NB4 (cell line): ENCODE measurements around the gene S100A1.
A peak's percentile ranks its signal among the peaks of the same experiment; 100 is the strongest.

ENCODE experiments used
- DNase-seq: peaks from one replicate; pipeline ENCODE4 v3.0.0; 2010; ENCODE audit warnings: low read depth
- H3K4me3 ChIP-seq: one replicate; pipeline ENCODE4 v1.5.1; 2011; ENCODE audit warnings: mild to moderate bottlenecking, low read depth, low read length, moderate library complexity
- MYC ChIP-seq: IDR thresholded peaks from 2 replicates; pipeline ENCODE4 v1.6.1; 2011; ENCODE audit warnings: low read depth, low read length
- POLR2A ChIP-seq: IDR thresholded peaks from 2 replicates; pipeline ENCODE4 v1.6.1; 2011; ENCODE audit warnings: mild to moderate bottlenecking; ENCODE audit not compliant: insufficient read length; ENCODE audit errors: extremely low read depth
- TF ChIP-seq, protein P1 (sequence below): IDR thresholded peaks from 2 replicates; pipeline ENCODE4 v1.6.1; 2011; ENCODE audit warnings: low read depth, low read length
- TF ChIP-seq, protein P2 (sequence below): IDR thresholded peaks from one replicate; pipeline ENCODE4 v1.5.1; 2012; ENCODE audit warnings: low read depth, low read length

Gene S100A1

DNA sequence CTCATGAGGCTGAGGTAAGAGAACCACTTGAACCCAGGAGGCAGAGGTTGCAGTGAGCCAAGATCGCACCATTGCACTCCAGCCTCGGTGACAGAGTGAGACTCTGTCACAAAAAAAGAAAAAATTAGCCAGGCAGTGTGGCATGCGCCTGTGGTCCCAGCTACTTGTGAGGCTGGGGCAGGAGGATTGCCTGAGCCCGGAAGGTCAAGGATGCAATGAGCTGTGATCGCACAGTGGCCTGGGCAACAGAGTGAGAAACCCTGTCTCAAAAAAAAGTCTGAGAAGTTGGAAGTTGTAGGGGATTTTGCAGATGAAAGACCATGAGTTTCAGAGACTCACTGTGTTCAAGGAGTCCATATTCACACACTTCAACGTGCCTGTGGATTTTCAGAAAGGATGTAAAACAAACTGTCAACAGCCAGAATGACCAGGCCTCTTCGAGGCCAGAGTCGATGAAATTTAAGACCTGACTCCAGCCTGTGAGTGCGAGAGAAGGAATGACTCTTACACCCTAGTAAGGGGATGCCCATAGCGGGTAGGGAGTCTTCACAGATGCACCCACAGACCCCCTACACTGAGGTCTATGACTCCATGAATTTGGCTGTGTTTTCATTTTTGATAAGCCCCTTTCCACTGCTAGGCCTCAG is 3.1 kb upstream of the S100A1 start:
- no peak overlapping the region for H3K4me3 ChIP-seq
- DNase-seq: no peak
- no peak for TF ChIP-seq POLR2A
- TF ChIP-seq, protein P1, sequence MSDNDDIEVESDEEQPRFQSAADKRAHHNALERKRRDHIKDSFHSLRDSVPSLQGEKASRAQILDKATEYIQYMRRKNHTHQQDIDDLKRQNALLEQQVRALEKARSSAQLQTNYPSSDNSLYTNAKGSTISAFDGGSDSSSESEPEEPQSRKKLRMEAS: no peak
- no peak for TF ChIP-seq MYC
- TF ChIP-seq, protein P2, sequence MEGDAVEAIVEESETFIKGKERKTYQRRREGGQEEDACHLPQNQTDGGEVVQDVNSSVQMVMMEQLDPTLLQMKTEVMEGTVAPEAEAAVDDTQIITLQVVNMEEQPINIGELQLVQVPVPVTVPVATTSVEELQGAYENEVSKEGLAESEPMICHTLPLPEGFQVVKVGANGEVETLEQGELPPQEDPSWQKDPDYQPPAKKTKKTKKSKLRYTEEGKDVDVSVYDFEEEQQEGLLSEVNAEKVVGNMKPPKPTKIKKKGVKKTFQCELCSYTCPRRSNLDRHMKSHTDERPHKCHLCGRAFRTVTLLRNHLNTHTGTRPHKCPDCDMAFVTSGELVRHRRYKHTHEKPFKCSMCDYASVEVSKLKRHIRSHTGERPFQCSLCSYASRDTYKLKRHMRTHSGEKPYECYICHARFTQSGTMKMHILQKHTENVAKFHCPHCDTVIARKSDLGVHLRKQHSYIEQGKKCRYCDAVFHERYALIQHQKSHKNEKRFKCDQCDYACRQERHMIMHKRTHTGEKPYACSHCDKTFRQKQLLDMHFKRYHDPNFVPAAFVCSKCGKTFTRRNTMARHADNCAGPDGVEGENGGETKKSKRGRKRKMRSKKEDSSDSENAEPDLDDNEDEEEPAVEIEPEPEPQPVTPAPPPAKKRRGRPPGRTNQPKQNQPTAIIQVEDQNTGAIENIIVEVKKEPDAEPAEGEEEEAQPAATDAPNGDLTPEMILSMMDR: no peak

DNA sequence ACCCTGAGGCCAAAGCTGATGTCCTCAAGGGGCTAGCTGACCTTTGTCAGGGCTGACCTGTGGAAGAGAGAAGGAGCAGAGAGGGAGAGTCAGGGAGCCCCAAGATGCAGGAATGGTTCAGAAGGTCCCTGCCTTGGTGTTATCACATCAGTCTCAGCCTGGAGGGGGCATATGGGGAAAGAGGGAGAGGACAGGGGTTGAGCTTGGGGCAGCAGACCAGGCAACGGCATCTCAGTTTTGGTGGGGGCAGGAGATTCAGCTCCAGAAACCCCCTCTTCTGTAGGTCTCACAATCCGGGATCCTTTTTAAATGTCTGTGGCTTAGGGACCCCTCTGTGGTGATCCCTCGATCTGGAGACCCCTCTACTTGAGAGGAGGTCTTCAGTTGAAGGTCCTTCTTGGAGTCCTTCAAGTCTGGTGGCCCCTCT is 1.7 kb upstream of the S100A1 start:
- TF ChIP-seq POLR2A (peak; percentile 1), MYC (no peak)
- TF ChIP-seq, protein P1: no peak
- no peak overlapping the region for H3K4me3 ChIP-seq
- DNase-seq: no peak

DNA sequence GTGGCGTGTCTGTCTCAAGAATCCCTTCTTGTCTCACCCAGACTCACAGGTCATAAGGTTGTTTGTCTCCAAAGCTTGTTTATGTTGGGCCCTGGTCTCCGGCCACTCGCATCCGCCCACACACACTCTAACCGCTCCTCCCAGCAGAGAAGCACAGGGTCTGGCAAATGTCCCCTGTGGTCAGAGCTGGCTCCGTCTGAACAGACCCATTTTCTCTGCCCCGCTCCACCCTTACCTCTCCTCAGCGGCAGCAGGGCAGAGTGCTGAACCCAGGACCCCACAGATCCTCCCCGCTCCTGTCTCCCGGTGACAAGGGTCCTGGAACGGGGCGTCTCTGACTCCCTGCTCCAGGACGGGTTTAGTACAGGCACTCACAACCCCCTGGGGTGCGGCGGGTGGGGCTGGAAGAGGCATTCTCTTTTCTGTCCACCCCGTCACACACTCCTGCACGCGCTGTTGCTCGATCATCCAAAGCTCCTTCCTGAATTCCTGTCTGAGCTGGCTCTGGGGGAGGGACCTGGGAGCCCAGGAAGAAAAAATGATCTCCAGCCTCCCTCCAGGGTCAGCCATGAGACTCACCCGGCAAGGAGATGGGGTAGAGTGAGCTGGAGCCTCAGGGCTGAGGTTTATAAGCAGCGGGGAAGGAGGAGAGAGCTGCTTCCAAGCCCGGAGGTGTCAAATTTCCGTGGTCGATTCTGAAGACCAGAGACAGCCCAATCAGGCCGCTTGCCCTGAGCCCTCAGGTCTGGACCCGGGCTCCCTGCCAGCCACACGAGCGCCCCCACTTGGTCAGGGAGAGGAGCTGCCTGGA is 1.1 kb upstream of the S100A1 start, which contains the start of gene S100A13:
Gene S100A13 (minus strand): TSS at position 602 of the 811 bp plus-strand sequence. CDS start 1,033 bp downstream, outside the sequence.
- DNase-seq: peak; percentile 70
- H3K4me3 ChIP-seq: no peak within 1 kb of the TSS

DNA sequence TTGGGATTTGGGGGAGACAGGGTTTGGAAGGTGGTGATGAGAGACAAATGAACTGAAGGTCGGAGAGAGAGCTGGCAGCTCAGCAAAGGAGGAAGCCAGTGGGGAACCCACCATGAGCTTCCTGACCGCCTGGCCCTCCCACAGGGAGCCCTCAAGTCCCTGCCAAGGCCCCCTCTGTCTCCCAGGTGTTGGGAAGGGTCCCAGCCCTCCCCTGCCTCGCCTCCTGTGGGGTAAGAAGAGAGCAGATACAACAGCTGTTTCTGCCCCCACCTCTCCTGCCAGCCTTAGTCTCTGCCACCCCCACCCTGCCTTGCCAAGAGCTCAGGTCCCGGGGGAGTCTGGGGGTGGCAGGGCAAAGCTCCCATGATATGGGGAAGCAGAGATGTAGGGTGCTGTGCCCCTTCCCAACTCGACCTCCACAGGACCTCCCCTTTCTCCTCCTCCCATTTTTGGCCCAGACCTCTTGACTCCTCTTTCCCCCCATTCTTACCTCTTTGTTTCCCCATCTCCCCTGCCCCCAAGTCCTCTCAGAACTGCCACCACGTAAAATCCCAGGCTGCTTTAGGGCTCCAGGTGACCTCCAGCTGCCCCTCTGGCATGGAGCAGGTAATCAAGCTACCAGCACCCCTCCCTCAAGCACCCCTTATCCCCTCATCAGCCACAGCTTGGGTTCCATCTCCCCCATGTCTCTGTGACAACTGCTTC is 556 bp downstream of the S100A1 start:
- DNase-seq: peak; percentile 40
- TF ChIP-seq MYC (no peak), POLR2A (no peak)
- TF ChIP-seq, protein P2: no peak
- TF ChIP-seq, protein P1: no peak
- H3K4me3 ChIP-seq: no peak overlapping the region

More for the DNA sequence above, 1.1 kb upstream of the S100A1 start, which contains the start of gene S100A13:
- TF ChIP-seq MYC: no peak
- TF ChIP-seq, protein P1: no peak
- TF ChIP-seq POLR2A: peak; percentile 54
- TF ChIP-seq, protein P2: peak; percentile 58

DNA sequence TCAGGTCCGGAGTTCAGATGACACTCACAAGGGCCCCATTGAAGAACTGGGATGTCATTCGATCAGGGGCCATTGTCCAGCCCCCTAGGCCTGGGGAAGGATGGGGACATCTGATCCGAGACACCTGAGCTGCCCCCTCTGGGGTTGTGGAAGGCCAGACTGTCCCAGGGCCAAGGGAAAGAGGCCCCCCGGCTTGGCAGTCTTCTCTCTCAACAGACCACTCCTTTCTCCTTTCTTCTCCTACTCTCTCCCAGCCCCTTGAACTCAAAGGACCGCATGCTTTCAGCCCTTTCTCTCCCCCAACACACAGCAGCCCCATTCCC is 1.1 kb downstream of the S100A1 start:
- no peak for DNase-seq
- TF ChIP-seq, protein P2: no peak
- TF ChIP-seq, protein P1: no peak
- TF ChIP-seq MYC (no peak), POLR2A (no peak)
- H3K4me3 ChIP-seq: no peak overlapping the region
